Esophagus squamous epithelium (tissue), 4 donors: ENCODE results near the gene IL1R2.

Source experiments
- CTCF ChIP-seq, 6 experiments: fragments of 450-650 bp in 4 of 6; fragments of 200-600 bp in 2 of 6; sonication (generic) in 2 of 6; IDR thresholded peaks; one replicate each; pipeline ENCODE4 v1.5.1; 2016 to 2019; ENCODE audit warnings: antibody characterized with exemption in 6 of 6, mild to moderate bottlenecking in 4 of 6, moderate library complexity in 4 of 6
- POLR2A ChIP-seq, 4 donors: fragments of 450-650 bp; IDR thresholded peaks; one replicate each; pipeline ENCODE4 v1.6.1; 2017; ENCODE audit warnings: antibody characterized with exemption in 4 of 4, mild to moderate bottlenecking in 4 of 4, moderate library complexity in 3 of 4

- TF ChIP-seq CTCF (IDR thresholded peaks at IDR 0.05), result no peak
- TF ChIP-seq POLR2A (IDR thresholded peaks at IDR 0.05), result no peak
Observed at GRCh38 chr2:102022884-102023539, 31.3 kb downstream of the IL1R2 start.
